Measurements from ENCODE around the gene POLE3.
"Not testable (repeated sequence)": the region's sequence is repeated elsewhere in the genome, so short reads cannot be mapped to it uniquely, and the experiment has no call there.

POLE3 gene

DNA sequence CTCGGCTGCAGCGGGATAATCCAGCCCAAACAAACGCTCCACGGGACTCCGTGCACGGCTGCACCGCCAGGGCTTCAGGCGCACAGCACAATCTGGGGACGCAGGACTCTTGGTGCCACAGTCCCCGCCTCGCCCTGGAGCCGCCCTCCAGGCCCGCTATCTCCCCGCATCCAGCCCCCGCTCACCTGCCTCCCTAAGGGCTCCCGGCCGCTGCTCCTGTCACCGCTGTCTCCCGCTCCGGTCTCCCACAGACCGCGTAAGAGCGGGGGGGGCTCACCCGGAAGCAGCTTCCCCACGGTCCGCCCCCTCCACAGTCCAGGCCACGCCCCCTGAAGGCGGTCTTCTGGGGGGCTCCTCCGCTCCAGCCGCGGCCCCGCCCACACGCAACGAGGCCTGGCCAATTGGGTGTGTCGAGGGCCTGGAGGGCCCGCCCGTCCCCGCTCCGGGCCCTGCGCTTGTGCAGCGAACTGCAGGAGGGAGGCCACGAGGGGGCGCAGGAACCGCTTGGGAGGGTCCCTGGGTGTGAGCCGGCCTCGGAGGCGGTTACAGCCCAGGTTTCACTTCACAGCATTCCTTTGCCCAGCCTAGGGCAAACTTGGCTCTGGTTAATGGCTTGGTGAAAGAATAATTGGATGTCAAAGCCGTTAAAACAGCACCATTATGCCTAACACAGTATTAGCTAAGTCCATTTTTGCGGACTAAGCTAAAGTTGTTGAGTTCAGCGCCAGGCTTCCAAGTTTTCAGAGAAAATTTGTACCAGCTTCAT is 9.3 kb downstream of the POLE3 start, which contains the start of gene ALAD:
TSS of gene ALAD (minus strand) at position 258 of the 766 bp plus-strand sequence. CDS start 7,725 bp downstream, outside the sequence.
- DNase-seq, result peak; percentile 94

DNA sequence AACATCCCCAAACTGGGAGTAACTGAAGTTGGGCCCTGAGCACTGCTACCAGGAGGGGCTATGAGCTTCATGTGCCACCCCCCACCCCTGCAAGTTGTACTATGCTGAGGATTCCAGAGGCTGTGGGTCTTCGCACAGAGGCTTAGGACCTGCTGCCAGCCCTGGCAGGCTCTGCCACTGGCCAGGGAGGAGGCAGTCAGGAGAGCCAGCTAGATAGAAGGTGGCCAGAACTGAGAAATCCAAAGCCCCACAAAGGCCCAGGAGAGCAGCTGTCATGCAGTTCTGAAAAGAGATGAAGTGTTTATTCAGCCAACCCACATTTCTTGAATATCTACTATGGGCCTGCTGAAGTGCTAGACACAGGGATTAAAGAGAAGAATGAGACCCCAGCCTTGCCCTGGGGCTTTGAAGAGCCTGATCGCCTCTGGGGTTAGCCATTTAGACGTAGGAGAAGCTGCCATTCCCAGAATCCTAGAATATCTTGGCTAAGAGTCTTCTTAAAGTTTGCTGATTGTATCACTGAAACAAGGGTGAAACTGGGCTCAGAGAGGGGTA is 10.8 kb downstream of the POLE3 start:
- DNase-seq, result no peak

- peak; percentile 27 for DNase-seq
Measured at GRCh38 chr9:113398796-113399195, 11.7 kb downstream of the POLE3 start.

DNA sequence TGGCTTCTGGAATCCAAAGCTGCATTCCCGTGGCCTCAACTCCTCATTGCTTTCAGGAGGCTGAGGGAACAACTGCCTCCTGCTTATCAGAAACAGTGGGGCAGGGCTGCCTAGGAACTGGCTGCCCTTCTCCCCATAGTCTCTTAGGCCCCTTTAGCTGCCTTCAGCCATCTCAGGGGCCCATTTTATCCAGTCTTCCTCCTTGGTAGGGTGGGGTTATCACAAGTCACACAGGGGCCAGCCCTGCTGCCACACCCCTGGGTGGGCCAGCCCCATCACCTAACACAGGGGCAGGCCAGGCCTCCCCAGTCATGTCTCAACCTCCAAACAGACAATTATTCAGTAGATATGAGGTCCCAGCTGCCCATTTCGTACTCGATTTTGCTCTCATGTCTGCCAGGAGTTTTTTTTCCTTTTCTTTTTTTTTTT is 13.3 kb downstream of the POLE3 start:
- no peak for DNase-seq

GRCh38 chr9:113395000-113395861 is 15.2 kb downstream of the POLE3 start:
- DNase-seq, result no peak

- no peak for DNase-seq
Measured at GRCh38 chr9:113393281-113393680, 17.2 kb downstream of the POLE3 start.

GRCh38 chr9:113391917-113392316 is 18.6 kb downstream of the POLE3 start:
- no peak for DNase-seq

DNA sequence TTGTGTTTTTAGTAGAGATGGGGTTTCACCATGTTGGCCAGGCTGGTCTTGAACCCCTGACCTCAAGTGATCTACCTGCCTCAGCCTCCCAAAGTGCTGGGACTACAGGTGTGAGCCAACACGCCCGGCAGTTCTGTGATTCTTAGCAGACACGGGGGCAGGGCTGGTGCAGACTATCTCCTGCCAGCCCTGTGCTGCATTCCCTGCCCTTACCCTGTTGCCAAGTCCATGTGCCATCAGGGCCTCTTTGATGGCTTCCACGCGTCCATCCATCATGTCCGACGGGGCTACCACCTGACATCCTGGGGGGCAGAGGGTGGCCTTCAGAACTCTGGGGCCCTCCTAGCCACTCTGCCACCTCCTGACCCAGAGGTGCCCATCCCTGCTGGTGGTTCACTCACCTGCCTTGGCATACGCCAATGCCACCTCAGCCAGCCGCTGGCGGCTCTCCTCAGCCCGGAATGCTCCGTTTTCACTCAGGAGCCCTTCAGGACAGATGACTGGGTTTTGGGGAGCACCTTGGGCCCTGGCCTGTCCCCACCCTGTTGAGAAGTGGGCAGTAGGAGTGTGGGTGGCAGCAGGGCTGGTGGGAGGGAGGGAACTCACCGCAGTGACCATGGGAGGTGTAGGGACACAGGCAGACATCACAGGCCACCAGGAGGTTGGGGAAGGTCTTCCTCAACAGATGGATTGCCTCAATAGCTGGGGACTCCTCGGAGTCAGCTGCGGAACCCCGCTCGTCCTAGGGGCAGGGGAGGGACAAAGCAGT is 20.1 kb downstream of the POLE3 start:
- DNase-seq, result no peak

DNA sequence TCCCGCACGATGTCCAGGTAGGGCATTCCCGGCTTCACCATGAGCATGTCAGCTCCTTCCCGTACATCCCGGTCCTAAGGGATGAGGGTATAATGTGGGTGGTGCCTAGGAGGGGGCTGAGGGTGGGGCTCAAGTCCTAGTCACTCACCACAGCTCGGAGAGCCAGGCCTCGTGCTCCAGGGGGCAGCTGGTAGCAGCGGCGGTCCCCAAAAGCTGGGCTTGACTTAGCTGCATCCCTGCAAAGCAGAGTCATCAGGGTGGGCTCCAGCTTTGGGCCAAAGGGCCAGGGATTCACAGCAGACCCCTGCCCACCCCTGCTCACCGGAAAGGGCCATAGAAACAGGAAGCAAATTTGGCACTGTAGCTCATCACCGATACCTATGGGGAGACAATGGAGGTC is 21.0 kb downstream of the POLE3 start:
- no peak for DNase-seq

DNA sequence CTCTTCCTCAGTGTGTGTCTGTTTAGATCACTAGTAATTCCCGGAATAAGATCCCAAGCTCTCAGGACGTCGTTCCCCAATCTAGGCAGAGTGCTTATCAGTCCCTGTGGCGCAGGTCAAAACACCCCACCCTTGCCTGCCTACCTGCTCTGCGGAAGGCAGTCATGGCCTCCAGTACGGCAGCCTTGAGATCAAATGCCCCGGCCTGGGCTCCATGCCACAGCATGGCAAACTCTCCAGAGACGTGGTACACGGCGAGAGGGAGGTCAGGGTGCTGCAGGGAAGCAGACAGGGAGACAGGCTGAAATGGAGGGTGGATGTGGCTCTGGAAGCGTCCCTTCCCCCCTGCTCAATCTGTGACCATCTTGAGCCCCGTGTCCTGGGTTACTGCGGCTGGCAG is 21.6 kb downstream of the POLE3 start:
- no peak for DNase-seq

DNA sequence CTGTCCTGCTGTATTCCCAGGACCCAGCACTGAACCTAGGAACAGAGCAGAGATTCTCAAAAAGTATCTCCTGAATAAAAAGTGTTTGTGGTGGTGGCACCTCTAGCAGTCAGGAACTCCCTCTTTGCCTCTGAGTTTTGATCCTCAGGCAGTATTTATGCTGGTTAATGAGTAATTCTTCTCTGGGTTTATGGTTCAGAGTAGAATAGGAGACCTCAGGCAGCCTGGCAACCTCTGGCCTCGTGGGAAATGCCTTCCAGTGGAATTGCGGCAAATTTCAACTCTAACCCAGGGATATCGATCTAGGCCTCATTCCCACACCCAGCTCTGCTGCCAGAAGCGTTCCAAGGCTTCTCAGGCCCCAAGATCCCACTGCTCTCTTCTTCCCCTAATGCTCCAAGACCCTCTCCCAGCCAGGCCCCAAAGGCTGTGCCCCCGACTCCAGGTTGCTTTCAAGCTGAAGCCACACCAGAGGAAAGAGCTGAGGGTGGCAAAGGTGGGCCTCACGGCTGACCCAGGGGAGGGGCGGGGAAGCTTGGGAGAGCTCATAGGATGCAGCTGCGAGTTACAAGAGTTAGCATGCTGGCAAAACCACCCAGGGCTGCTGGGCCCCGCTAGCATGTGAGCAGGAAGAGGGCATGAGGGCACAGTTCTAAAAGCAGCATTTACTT is 22.8 kb downstream of the POLE3 start:
- DNase-seq, result no peak

GRCh38 chr9:113386571-113387393 is 23.7 kb downstream of the POLE3 start:
- DNase-seq, result no peak

DNA sequence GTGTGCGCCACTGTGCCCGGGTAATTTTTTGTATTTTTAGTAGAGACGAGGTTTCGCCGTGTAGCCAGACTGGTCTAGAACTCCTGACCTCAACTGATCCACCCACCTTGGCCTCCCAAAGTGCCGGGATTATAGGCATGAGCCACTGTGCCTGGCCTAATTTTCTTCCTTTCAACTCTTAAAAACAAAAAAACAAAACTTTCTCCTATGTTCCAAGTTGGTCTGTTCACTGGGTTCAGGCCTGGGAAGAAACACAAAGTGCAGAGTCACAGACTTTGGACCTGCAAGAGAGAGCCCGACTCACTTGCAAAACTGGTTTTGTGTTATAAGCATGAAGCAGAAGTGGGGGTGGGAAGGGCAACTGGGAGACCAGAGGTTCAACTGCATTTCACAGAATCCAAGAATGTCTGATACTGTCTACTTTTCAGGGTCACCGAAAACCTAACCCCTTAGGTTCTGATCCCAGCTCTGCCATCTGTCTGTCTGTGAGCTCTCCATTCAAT is 28.5 kb downstream of the POLE3 start:
- no peak for DNase-seq

DNA sequence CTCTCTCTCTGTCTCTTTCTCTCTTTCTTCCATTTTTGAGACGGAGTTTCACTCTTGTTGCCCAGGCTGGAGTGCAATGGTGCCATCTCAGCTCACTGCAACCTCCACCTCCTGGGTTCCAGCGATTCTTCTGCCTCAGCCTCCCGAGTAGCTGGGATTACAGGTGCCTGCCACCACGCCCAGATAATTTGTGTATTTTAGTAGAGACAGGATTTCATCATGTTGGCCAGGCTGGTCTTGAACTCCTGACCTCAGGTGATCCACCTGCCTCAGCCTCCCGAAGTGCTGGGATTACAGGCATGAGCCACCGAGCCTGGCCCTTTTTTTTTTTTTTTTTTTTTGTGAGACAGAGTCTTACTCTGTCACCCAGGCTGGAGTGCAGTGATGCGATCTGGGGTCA is 29.0 kb downstream of the POLE3 start:
- DNase-seq, result not testable (repeated sequence)

DNA sequence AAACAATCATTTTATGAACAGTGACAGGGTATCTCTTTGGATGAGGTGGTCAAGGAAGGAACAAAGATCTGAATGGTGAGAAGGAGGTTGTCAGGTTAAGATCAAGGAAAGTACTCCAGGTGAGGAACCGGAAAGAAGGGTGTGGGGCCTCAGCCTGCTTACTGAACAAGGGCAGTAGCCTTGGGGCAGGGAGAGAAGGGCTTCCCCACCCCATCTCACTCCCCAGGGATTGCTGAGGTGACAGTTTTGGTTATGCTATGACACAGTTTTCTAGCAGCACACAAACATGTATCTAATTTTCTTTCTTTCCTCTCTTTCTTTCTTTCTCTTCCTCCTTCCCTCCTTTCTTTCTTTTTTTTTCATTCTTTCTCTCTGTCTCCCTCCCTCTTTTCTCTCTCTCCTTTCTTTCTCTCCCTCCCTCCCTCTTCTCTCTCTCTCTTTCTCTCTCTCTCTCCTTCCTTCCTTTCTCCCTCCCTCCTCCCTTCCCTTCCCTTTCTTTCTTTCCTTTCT is 29.6 kb downstream of the POLE3 start:
- no peak for DNase-seq

DNA sequence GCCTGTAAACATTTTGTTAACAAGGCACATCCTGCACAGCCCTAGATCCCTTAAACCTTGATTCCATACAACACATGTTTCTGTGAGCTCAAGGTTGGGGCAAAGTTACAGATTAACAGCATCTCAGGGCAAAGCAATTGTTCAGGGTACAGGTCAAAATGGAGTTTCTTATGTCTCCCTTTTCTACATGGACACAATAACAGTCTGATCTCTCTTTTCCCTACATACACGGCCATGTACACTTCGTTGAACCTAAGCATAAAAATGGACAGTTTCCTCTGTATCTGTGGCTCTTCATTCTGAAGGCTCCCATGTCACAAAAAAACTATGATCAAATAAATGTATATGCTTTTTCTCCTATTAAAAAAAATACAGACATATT is 30.7 kb downstream of the POLE3 start:
- not testable (repeated sequence) for DNase-seq

DNA sequence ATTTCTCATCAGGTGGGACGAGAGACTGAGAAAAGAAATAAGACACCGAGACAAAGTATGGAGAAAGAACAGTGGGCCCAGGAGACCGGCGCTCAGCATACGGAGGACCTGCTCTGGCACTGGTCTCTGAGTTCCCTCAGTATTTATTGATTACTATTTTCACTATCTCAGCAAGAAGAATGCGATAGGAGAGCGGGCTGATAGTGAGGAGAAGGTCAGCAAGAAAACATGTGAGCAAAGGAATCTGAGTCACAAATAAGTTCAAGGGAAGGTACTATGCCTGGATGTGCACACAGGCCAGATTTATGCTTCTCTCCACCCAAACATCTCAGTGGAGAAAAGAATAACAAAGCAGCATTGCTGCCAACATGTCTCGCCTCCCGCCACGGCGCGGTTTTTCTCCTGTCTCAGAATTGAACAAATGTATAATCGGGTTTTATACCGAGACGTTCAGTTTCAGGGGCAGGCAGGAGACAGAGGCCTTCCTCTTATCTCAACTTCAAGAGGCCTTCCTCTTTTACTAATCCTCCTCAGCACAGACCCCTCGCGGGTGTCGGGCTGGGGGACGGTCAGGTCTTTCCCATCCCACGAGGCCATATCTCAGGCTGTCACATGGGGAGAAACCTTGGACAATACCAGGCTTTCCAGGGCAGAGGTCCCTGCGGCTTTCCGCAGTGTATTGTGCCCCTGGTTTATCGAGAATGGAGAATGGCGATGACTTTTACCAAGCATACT is 31.2 kb downstream of the POLE3 start:
- DNase-seq, result not testable (repeated sequence)

- peak; percentile 67 for DNase-seq
Measured at GRCh38 chr9:113376634-113377567, 33.6 kb downstream of the POLE3 start, which contains the start of gene HDHD3. Gene HDHD3 (minus strand): TSS chr9:113376986. CDS start chr9:113374354, 2,632 bp downstream.
